Adrenal gland (tissue), 12 donors: ENCODE results near the gene STXBP5. TPM values are rescaled to one million over a fixed set of nuclear protein-coding genes. Genes with fewer than 3 reads are reported as not detected.

ENCODE experiments used
- DNase-seq, 7 donors: peaks; one replicate each; pipeline ENCODE4 v3.0.0-alpha.2; 2019 to 2020
- H3K27ac ChIP-seq, 5 donors: fragments of 200-600 bp; sonication (generic) in 4 of 5; 1 replicate in 3 of 5; 2 replicates in 2 of 5; pipeline versions ENCODE4 v1.5.1 to v1.8.0; 2016 to 2020; ENCODE audit warnings: mild to moderate bottlenecking in 1 of 5
- H3K27me3 ChIP-seq: fragments of 200-600 bp; 2 replicates; pipeline ENCODE4 v1.8.0; 2021
- H3K36me3 ChIP-seq, 2 donors: fragments of 200-600 bp; replicated peaks in 1 of 2; 1 replicate in 1 of 2; 2 replicates in 1 of 2; pipeline versions ENCODE4 v1.5.1 to v1.8.0; 2018 to 2022
- H3K4me1 ChIP-seq, 2 donors: fragments of 200-600 bp; replicated peaks in 1 of 2; 1 replicate in 1 of 2; 2 replicates in 1 of 2; pipeline versions ENCODE4 v1.5.1 to v1.8.0; 2018 to 2021
- H3K4me3 ChIP-seq, 4 donors: fragments of 200-600 bp; sonication (generic) in 3 of 4; one replicate each; pipeline ENCODE4 v1.5.1; 2016 to 2018
- H3K9me3 ChIP-seq, 3 donors: fragments of 200-600 bp; sonication (generic) in 1 of 3; replicated peaks in 1 of 3; 1 replicate in 2 of 3; 2 replicates in 1 of 3; pipeline versions ENCODE4 v1.5.1 to v1.8.0; 2016 to 2021
- CTCF ChIP-seq, 6 experiments: fragments of 450-650 bp in 4 of 6; fragments of 200-600 bp in 2 of 6; sonication (generic) in 1 of 6; IDR thresholded peaks; 1 replicate in 5 of 6; 2 replicates in 1 of 6; pipeline versions ENCODE4 v1.5.1 to v1.8.0; 2016 to 2021; ENCODE audit warnings: antibody characterized with exemption in 6 of 6, mild to moderate bottlenecking in 2 of 6, moderate library complexity in 1 of 6
- POLR2A ChIP-seq, 2 donors: fragments of 450-650 bp; IDR thresholded peaks; one replicate each; pipeline ENCODE4 v1.6.1; 2017; ENCODE audit warnings: antibody characterized with exemption in 2 of 2, mild to moderate bottlenecking in 2 of 2, moderate library complexity in 1 of 2
- WGBS, 4 donors: extraction: QIAGEN DNeasy Blood & Tissue Kit in 2 of 4; methylation state at CpG; one replicate each; pipeline versions ENCODE4 v1.1.5 to v1.1.7; 2013 to 2017; 5-methylcytosine and 5-hydroxymethylcytosine counted together
- intact Hi-C, 2 donors: fragments of 100-400 bp; cut with DNase I; formaldehyde crosslinking; loops; one replicate each; pipeline versions ENCODE4 v1.14.1 to v1.15.0; 2022 to 2023
- polyA plus RNA-seq, 3 donors: library from polyadenylated mRNA; stranded (reverse); fragments of 200-250 nt in 2 of 3; fragments of 350-450 nt in 1 of 3; fragmentation: Illumina TruSeq in 1 of 3; extraction: RNeasy Lipid Tissue Mini Kit (QIAGEN cat#74804) in 1 of 3; gene quantifications; one replicate each; pipeline ENCODE4 v1.2.3, GENCODE V29; 2013 to 2014
- total RNA-seq, 9 donors: library from RNA; depleted of rRNA in 4 of 9; stranded (reverse); fragments of >200 nt in 4 of 9; fragments of 120-200 nt in 1 of 9; fragmentation: NEBNext Ultra II Directional in 1 of 9; extraction: Animal tissue kit (Norgen Biotek cat#: 25700) in 1 of 9; gene quantifications; one replicate each; pipeline versions ENCODE4 v1.1.0 to v1.2.4, GENCODE V29; 2013 to 2023
- donor health status: healthy with polysubstance abuse.
- donor health status: Bipolar disorder and iron deficiency.
- donor health status: DM: yes; HTN: yes; CAD: no.
- donor health status: DM: no; HTN: no; CAD: no.
- donor health status: DM: no; HTN: no; CAD: no.
- donor health status: DM: yes; HTN: yes; CAD: no.

Gene STXBP5
- total and polyA plus RNA-seq, 12 donors, result 18.0 to 66.3 (median 30.1) TPM

- TF ChIP-seq CTCF (IDR thresholded peaks at IDR 0.05) (no peak), POLR2A (IDR thresholded peaks at IDR 0.05) (no peak)
- no peak overlapping the region for H3K4me3 ChIP-seq
- H3K27ac ChIP-seq, result no peak overlapping the region
- no peaks in the 10 kb centered on the region for H3K27me3 ChIP-seq
- no peaks in the 10 kb centered on the region for H3K36me3 ChIP-seq
- no peaks in the 10 kb centered on the region for H3K4me1 ChIP-seq
- intact Hi-C loops, result no loop called here
- WGBS, 4 donors, result 80 to 84% (median 82%) methylated on average over 5 to 6 of the region's 6 CpGs
- no peak for DNase-seq
- no peaks in the 10 kb centered on the region for H3K9me3 ChIP-seq
Observed at GRCh38 chr6:147194652-147195411, 9.4 kb upstream of the STXBP5 start.

- no peaks in the 10 kb centered on the region for H3K36me3 ChIP-seq
- H3K4me1 ChIP-seq, result no peaks in the 10 kb centered on the region
- WGBS, 4 donors, result 88 to 94% (median 90%) methylated on average over 3 of the region's 3 CpGs
- no peaks in the 10 kb centered on the region for H3K9me3 ChIP-seq
- no peak overlapping the region for H3K4me3 ChIP-seq
- no peak for DNase-seq
- no peaks in the 10 kb centered on the region for H3K27me3 ChIP-seq
- intact Hi-C loops, result no loop called here
- TF ChIP-seq CTCF (IDR thresholded peaks at IDR 0.05) (no peak), POLR2A (IDR thresholded peaks at IDR 0.05) (no peak)
- no peak overlapping the region for H3K27ac ChIP-seq
Observed at GRCh38 chr6:147195510-147195909, 8.7 kb upstream of the STXBP5 start.

GRCh38 chr6:147195987-147196386 is 8.2 kb upstream of the STXBP5 start:
- H3K36me3 ChIP-seq, result no peaks in the 10 kb centered on the region
- no peak overlapping the region for H3K27ac ChIP-seq
- WGBS, 4 donors, result 80 to 92% (median 86%) methylated on average over 3 of the region's 3 CpGs
- H3K27me3 ChIP-seq, result no peaks in the 10 kb centered on the region
- no peak overlapping the region for H3K4me3 ChIP-seq
- H3K4me1 ChIP-seq, result no peaks in the 10 kb centered on the region
- intact Hi-C loops, result no loop called here
- H3K9me3 ChIP-seq, result no peaks in the 10 kb centered on the region
- DNase-seq, result no peak
- no peak for TF ChIP-seq POLR2A (IDR thresholded peaks at IDR 0.05)
- TF ChIP-seq CTCF (IDR thresholded peaks at IDR 0.05), result no peak

GRCh38 chr6:147200711-147201110 is 3.5 kb upstream of the STXBP5 start:
- H3K4me1 ChIP-seq, result peaks cover 0 to 10% of the 10 kb centered on the region in 2 donors
- WGBS, 4 donors, result 85 to 96% (median 91%) methylated on average over 1 of the region's 1 CpG

More at GRCh38 chr6:147200711-147201110, 3.5 kb upstream of the STXBP5 start:
- intact Hi-C loops, result loop anchor here in 1 of 2 donors (5.0 kb wide), 1 partner anchor 343 kb away; no protein-coding TSS in a partner anchor
- Histone ChIP-seq H3K4me3 (no peak overlapping the region), H3K27ac (no peak overlapping the region), H3K27me3 (no peaks in the 10 kb centered on the region), H3K36me3 (no peaks in the 10 kb centered on the region), H3K9me3 (no peaks in the 10 kb centered on the region)
- TF ChIP-seq POLR2A (IDR thresholded peaks at IDR 0.05), result no peak
- no peak for TF ChIP-seq CTCF (IDR thresholded peaks at IDR 0.05)
- no peak for DNase-seq
